NCI-H2227 treated with DMSO at 0.1 percent for 48 hours (cell line): ENCODE measurements around the gene ADARB2.

Experiments used
- DNase-seq: peaks from one replicate; lab custom pipeline; 2025; lab: John Stamatoyannopoulos, UW

The ADARB2 gene

DNA sequence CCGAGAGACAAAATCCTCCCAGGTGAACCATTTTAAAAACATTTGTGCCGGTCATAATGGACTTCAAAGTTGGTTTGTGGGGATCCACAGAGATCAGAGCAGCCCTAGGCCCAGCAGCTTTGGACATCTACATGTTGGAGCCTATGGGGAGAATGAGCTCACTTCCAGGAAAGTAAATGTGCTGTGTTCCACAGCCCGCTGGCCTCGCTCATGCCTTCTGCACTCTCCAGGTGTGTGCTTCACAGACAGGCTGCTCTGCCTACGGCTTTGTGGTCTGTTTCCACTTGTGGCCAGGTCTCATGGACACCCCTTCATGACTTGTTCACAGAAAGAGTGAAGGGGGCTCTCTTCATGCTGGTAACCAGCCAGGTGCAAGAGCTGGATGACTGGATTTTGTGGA, 141.6 kb downstream of the ADARB2 start:
- no peak for DNase-seq

DNA sequence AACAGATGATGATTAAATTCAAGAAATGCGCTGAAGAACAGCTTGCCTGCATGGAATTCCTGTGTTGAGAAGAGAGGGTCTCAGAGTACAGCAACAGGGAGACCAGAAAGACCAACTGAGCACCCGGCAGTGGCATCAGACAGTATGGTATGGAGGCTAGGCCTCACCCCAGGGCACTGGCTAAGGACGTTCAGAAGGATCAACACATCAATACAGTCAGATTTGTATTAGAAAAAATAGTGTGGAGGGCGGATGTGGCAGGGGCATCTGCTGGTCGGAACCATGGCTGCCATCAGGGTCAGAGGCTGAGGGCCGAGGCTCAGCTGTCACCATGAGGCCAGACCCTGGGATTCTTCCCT, 142.1 kb downstream of the ADARB2 start:
- DNase-seq, result no peak

DNA sequence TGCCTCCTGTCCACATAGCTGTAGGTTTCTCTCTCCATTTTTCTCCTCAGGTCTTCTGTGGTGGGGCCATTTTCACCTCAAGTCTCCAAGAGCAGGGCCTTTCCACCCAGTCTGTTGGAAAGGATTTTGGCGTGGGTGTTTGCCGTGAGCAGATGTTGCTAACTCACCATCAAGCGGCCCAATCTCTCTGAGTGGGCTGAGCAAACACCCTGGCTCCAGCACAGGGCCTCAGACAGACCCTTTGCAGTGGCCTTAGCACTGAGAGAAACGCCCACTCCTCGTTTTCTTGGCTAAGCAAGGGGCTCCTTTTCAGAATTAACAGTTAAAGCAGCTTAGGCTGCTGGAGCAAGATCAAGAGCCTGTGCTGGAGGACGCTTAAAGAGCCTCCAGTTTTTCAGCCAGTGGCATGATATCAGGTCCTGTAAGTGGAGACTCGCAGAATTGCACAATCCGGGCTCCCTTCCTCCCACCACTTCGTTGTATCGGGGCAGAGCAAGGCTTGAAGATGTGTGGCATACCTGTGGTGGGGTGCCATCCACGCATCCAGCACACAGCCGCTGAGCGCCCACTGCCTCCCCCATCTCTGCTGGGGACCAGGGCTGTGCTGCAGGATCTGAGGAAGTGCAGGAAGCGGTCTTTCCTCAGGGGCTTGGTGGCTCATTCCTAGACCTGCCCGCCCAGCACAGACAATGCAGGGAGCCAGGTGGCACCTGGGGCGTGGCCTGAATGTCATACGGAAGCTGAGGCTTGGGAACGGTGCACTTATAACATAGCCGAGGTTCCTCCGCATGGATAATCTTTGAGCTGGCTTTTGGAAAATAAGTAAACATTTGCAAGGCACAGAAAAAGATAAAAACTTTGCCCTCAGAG, 142.7 kb downstream of the ADARB2 start:
- no peak for DNase-seq

DNA sequence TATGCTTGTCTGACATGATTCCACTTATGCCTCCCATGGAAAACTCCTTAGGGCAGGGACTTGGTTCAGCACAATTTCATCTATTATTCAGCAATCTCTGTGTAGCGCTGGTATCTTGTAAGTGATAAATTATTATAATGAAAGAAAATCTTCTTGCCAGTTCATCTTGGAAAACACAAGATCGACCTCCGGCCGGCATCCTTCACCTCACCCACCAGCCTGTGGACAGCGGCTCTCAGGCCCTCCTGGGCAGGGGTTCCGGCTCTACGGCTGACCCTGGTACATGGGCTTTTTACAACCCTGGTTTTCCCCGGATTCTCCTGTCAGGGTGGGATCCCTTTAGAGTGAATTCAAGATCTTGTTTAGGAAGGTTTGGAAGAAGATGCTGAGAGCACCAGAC, 145.6 kb downstream of the ADARB2 start:
- no peak for DNase-seq

DNA sequence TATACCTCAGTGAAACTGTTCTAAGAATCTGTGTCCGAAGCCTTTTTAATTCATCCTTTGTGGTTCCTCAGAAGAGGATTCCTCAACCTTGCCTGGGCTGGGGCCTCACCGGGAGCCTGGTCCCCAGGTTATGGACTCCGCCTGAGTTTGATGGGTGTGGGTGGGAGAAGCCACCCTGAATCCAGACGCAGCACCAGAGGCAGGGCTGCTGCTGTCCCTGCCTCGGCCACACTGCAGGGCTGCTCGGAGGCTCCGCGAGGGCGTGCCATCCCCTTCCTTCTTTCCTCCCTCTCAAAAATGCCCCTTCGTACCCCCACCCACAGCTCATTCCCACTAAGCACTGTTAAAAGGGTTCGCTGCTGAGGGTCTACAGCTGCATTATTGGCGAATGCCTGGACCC, 146.3 kb downstream of the ADARB2 start:
- no peak for DNase-seq

DNA sequence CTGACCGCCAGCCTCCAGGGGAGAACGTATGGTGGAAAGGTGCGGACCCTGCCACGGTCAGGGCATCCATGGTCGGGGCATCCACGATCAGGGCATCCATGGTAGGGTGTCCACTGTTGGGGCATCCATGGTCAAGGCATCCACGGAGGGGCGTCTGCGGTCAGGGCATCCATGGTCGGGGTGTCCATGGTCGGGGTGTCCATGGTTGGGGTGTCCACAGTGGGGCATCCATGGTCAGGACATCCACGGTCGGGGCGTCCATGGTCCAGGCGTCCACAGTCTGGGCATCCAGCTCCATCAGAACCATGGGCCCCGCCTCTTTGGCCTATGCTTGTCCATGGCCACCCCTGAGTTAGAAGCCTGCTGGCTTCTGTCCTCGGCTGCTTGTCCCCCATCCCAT, 148.1 kb downstream of the ADARB2 start:
- no peak for DNase-seq

DNA sequence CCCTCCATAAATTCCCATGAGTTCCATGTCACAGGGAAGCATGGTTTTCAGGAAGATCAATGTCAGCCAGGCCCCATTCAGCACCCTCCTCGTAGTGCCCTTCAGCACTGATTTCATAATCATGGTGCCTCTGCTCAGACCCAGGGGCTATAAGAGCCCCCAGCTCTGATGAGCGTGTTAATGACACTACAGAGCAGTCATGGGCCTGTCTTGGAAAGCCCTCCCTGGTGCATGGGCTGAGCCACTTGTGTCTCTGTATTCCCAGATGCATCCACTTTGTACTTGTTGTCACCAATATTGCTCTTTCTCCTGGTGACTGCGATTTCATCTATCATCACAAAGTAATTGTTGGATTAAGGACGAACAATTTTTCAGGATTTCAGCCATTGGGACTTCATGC, 154.6 kb downstream of the ADARB2 start:
- DNase-seq, result no peak

DNA sequence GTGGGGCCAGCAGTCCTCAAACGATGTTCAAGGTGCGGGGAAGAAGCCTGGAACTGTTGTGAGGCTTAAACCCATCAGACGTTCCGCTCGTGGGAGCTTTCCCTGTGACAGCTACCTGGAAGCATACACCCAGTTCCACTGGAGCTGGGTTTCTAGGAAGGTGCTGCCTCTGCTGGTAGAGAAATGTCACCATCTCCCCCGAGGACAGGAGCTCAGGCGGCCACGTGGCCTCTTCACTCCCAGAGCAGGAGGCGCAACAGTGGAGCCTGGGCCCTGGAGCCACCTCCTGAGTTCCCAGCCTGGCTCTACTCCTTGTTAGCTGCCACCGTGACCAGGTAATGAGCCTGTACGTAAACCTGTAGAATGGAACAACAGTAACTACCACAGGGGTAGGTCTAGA, 156.1 kb downstream of the ADARB2 start:
- DNase-seq, result no peak

DNA sequence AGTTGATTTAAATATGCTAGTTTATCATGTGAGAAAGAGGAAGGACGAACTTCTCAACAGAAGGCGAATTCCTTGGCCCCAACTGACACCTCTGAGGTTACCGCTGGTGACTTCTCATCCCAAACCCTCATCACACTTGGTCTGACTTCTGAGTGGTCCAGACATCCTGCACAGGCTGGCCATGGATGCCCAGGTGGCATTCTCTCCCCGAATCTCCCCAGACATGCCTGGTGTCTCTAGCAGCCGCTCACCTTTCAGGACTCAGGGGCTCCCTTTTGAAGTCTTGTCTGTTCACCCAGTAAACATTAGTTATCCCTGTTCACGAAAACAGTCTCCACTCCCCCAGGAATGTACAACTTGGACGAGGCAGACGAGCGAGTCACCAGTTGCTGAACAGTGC, 157.7 kb downstream of the ADARB2 start:
- no peak for DNase-seq

DNA sequence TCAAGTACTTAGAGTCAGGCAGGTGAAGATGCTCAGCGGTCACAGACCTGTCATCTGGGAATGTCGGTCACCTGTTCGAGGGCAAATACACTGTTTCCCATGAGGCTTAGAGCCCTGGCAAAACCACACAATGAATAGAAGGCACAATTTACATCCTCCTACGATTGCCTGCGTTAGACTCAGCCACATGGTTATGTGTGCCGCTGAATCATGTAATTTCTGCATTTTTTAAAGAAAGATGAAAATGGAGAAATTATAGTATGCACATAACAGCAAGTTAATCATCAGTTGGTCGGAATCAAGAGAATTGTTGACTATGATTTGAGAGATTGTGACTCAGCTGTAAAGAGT, 158.2 kb downstream of the ADARB2 start:
- DNase-seq, result no peak

DNA sequence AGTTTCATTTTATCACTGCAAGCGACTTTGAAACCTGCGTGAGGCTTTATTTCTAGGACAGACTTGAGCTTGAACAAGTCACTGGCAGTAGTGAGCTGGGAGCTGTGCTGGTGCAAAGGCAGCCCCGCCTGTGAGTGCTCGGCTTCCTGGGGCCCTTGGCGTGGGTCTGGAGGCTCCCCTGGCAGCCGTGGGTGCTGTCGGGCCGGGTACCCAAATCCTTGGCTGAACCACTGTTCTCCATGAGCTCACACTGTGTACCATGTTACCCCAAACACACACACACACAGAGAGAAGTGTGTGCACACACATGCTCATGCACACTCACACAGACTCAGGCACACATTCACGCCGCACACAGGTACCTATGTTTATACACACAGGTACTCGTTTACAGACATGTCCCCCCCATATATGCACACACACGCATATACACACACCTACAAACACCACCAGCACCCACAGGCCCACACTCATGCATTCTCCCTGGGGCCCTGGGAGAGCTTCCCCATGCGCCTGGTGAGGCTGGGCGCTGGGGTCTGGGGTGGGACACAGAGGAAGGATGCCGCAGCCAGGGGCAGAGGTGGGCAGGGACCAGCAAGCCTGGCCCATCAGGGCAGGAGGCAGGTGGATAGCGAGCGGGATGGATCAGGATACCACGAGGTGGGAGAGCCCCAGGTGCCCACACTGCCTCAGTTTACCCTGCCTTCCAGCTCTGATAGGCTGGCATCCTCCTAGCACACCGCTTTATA, 158.8 kb downstream of the ADARB2 start:
- no peak for DNase-seq

DNA sequence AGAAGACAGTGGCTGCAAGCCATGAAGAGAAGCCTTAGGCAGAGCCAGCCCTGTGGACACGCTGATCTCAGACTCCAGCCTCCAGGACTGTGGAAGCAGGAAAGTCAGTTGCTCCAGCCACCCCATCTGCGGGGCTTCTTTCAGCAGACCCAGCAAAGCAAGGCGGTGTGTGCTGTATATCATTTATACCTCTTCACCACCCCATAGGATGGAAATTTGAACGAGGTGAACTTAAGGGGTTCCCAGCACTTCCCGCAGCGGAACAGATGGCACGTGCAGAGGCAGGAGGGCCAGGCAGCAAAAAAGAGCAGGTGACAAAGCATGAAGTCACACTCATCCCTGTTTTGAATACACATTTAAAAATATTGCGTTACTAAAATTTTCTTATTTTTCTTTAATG, 159.4 kb downstream of the ADARB2 start:
- DNase-seq, result no peak

DNA sequence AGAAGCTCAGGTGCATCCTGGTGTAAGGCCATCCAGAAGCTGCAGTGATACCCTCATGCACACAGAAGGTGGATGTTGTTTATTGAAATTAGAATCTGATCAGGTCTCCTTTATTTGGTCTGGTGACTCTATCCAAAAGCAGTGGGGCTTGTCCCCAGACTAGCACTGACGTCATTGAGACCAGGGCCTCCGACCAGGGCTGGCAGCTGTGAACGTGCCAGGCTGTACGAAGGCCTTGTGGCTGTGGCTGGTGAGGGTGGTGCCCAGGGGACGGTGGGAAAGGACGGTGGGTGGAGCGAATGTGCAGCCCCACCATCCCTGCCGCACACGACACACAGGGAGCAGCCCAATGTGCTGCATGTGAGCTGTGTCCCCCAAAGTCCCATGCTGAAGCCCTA, 160.0 kb downstream of the ADARB2 start:
- no peak for DNase-seq

DNA sequence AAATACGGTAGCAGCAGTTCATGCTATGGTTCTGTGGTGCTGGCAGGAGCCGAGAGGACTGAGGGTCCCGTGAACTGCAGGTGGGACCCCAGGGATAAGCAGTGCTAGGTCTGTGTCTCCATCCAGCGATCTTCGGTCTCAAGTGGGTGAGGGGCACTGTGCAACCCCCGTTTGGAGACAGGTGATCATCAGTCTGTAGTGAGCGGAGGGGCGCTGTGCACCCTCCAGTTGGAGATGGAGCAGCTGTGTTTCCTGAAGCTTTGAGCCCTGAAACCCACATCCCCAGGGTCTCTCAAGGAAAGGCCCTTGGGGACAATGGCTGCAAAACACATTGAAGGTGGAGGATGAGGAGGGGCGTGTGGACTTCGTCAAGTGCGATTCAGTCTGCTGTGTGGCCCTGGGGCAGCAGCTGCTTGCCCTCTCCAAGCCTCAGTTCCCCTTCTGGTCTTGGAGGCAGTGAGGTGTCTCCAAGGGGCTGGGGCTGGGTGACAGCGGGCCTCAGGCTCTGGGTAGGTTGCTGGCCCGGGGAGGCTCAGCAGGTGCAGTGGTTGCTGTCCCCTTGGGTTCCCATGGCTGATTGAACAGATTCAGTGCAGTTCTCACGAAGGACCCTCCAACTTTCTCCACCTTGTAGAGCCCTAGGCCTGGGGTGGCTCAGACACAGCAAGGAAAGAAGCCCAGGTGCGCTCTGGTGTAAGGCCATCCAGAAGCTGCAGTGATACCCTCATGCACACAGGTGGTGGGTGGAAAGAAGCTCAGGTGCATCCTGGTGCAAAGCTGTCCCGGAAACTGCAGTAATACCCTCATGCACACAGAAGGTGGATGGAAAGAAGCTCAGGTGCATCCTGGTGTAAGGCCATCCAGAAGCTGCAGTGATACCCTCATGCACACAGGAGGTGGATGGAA, 160.6 kb downstream of the ADARB2 start:
- DNase-seq, result no peak

DNA sequence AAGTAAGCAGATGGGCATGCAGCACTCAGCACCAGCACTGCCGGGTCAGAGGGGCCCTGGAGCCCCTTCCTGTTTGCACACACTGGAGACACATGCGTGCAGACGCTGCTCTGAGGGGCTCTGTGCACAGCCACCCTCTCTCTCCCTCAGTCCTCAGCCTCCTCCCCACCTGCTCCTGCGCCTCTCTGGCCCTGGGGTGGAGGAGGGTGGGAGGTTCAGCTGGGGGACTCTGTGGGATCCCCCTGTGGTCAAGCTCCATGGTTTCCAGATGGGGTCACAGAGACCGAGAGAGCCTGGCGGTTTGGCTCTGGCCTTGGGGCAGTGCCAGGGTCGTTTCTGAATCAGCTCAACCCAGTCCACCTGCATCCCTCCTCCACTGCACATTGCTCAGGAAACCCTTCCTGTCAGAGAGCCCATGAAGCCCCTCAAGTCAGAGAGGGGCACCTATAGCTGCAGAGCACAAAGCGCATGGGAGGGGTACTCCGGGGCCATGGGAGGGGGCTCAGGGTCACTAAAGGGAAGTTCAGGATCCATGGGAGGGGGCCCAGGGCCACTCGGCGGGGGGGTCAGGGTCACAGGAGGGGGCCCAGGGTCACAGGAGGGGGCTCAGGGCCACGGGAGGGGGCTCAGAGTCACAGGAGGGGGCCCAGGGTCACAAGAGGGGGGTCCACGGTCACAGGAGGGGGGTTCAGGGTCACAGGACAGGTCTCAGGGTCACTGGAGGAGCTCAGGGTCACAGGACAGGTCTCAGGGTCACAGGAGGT, 161.7 kb downstream of the ADARB2 start:
- DNase-seq, result no peak

DNA sequence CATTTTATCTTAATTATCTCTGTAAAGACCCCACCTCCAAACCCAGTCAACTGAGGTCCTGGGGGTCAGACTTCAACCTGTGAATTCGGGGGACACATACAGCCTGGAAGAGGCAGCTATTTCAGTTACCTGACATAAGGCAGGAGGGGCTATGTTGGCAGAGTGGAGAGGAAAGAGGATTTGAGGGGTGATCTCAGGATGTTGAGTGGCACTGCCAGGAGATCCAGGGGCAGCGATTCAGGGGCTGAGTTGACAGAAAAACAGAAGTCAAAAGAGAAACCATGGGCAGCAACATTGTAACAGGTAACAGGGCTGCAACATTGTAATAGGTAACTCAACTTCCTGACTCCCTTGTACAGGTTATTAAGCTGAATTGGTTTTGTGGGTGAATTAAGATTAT, 162.6 kb downstream of the ADARB2 start:
- DNase-seq, result no peak

DNA sequence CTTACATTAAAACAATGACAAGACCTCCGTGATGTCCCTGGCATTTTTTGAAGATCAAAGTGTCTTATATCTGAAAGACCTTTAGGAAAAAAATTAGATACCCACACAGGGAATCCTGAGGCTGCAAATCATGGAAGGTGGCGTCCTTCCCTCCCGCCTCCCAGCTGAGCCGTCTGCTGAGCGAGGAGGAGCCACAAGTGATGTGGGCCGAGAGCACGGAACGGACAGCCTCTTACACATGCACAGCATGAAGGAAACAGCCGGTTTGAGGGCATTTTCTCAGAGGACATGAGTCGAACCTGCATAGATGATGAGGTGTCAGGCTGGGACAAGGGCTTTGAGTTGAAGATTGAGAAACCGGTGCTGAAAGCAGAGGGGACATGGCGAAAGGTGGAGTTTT, 163.3 kb downstream of the ADARB2 start:
- no peak for DNase-seq

DNA sequence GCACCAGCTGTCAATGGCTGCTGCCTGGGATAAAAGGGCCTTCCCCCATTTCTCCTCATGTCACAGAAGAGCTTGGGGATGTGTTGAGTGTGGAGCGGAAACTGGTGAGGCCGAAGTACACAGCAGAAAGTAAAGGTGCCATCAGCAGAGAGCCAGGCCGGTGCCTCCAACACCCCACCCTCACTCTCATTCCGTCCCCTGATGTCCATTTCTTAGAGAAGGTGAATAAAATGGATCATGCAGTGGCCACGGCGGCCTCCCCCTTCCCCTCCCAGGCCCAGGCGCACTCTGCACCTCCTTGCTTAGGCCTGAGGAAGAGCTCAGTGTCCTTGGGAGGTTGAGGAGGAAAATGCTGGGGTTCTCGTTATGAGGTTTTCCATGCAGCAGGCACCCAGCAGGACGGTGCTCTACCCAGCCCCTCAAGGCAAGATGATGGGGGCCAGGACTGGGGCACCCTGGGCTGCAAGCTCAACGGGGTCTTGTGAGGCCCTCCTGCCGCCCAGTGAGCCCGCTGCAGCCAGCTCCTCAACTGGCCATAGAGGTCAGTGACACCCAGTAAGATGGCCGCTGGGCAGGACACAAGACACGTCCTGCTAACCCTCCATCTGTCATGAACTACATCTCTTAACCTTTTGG, 163.9 kb downstream of the ADARB2 start:
- DNase-seq, result no peak

DNA sequence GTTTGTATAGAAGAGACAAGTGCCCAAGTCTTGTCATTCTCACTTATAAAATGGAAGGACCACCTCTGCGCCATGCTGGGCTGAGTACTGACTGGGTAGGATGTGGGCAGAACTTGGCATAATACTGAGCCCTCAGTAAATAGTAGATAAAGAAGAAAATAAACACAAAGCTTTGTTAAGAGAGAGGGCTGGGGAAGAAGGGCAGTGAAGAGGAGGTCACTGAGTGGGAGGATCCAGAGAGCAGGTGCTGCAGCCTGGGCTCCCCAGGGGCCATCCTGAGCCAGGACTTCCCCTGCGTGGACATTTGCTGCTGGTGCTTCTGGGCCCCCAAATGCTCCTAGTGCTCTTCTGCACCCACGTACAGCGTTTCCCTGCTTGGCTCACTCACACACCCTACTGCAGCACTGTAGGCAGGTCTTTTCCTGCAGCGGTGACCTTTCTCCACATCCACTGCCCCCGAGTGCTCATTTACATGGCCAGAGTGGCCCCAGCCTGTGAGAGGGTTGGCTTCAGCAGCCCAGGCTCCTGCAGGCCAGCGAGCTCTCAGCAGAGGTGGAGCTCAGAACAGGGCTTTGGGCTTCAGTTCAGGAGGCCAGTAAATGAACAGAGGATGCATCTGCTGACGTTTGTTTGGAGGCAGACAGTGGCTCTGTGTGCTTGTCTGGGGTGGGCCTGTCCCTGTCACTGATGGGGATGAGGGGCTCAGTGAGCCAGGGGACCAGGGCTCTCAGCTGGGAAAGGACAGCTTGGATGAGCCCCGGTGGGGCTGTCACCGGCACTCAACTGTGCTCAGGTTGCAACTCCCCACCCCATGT, 164.6 kb downstream of the ADARB2 start:
- DNase-seq, result no peak

DNA sequence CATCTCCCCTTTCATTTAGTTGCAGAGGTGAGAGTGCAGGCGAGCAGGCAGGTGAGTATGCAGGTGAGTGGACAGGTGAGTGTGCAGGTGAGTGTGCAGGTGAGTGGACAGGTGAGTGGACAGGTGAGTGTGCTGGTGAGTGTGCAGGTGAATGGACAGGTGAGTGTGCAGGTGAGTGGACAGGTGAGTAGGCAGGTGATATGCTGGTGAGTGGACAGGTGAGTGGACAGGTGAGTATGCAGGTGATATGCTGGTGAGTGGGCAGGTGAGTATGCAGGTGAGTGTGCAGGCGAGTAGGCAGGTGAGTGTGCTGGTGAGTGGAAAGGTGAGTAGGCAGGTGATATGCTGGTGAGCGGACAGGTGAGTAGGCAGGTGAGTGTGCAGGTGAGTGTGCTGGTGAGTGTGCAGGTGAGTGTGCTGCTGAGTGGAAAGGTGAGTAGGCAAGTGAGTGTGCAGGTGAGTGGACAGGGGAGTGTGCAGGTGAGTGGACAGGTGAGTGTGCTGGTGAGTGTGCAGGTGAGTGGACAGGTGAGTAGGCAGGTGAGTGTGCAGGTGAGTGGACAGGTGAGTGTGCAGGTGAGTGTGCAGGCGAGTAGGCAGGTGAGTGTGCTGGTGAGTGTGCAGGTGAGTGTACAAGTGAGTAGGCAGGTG, 165.6 kb downstream of the ADARB2 start:
- DNase-seq, result no peak
